SK-N-SH treated with all-trans-retinoic acid at 6 μM for 48 hours (cell line): ENCODE data around the gene PARP8.
A peak's percentile ranks its signal among the peaks of the same experiment; 100 is the strongest.

Experiments
- ATAC-seq: fragments of 200-7000 bp; cut with Tn5 transposase; 3 replicates; pipeline ENCODE4 v1.9.1; 2020; ENCODE audit warnings: mild to moderate bottlenecking, moderate library complexity
- ARNTL ChIP-seq: fragments of 450-650 bp; formaldehyde crosslinking; IDR thresholded peaks from 2 replicates; pipeline ENCODE4 v1.5.0; 2020; ENCODE audit warnings: low read depth, mild to moderate bottlenecking, moderate library complexity, borderline replicate concordance
- BACH2 ChIP-seq: fragments of 250-450 bp; sonication (Bioruptor Pico); IDR thresholded peaks from 2 replicates; pipeline ENCODE4 v1.9.0; 2021; ENCODE audit warnings: mild to moderate bottlenecking, borderline replicate concordance
- CSDC2 ChIP-seq: fragments of 250-450 bp; sonication (Bioruptor Pico); IDR thresholded peaks from 2 replicates; pipeline ENCODE4 v1.5.0; 2020; ENCODE audit warnings: mild to moderate bottlenecking, moderate library complexity
- ESRRG ChIP-seq: fragments of 250-450 bp; sonication (Bioruptor Pico); IDR thresholded peaks from 2 replicates; pipeline ENCODE4 v1.6.1; 2021; ENCODE audit warnings: mild to moderate bottlenecking
- GLIS3 ChIP-seq: fragments of 250-450 bp; sonication (Bioruptor Pico); IDR thresholded peaks from 2 replicates; pipeline ENCODE4 v1.5.0; 2020; ENCODE audit warnings: mild to moderate bottlenecking, moderate library complexity
- ISL1 ChIP-seq: fragments of 250-450 bp; sonication (Bioruptor Pico); IDR thresholded peaks from 2 replicates; pipeline ENCODE4 v2.1.2; 2022; ENCODE audit warnings: mild to moderate bottlenecking, moderate library complexity
- OSR1 ChIP-seq: fragments of 250-450 bp; sonication (Bioruptor Pico); IDR thresholded peaks from 2 replicates; pipeline ENCODE4 v1.8.0; 2022; ENCODE audit warnings: moderate library complexity, mild to moderate bottlenecking, inconsistent platforms
- PPARA ChIP-seq: fragments of 250-450 bp; sonication (Bioruptor Pico); IDR thresholded peaks from 2 replicates; pipeline ENCODE4 v1.5.0; 2020; ENCODE audit warnings: mild to moderate bottlenecking, borderline replicate concordance
- RARB ChIP-seq: fragments of 250-450 bp; sonication (Bioruptor Pico); IDR thresholded peaks from 2 replicates; pipeline ENCODE4 v1.8.0; 2021; ENCODE audit warnings: mild to moderate bottlenecking, moderate library complexity
- SNAI2 ChIP-seq: fragments of 250-450 bp; sonication (Bioruptor Pico); IDR thresholded peaks from 2 replicates; pipeline ENCODE4 v1.5.0; 2020; ENCODE audit warnings: mild to moderate bottlenecking, moderate library complexity
- TCF4 ChIP-seq: fragments of 250-450 bp; sonication (Bioruptor Pico); IDR thresholded peaks from 2 replicates; pipeline ENCODE4 v1.8.0; 2021; ENCODE audit warnings: mild to moderate bottlenecking, moderate library complexity, borderline replicate concordance
- TOX ChIP-seq: fragments of 250-450 bp; sonication (Bioruptor Pico); IDR thresholded peaks from 2 replicates; pipeline ENCODE4 v1.8.0; 2021; ENCODE audit warnings: mild to moderate bottlenecking, moderate library complexity, borderline replicate concordance
- ZC3H10 ChIP-seq: fragments of 250-450 bp; sonication (Bioruptor Pico); IDR thresholded peaks from 2 replicates; pipeline ENCODE4 v1.5.1; 2021; ENCODE audit warnings: mild to moderate bottlenecking, moderate library complexity
- ZFP3 ChIP-seq: fragments of 250-450 bp; sonication (Bioruptor Pico); IDR thresholded peaks from 2 replicates; pipeline ENCODE4 v1.5.0; 2020; ENCODE audit warnings: mild to moderate bottlenecking, moderate library complexity
- ZFP30 ChIP-seq: fragments of 450-650 bp; formaldehyde crosslinking; IDR thresholded peaks from 2 replicates; pipeline ENCODE4 v1.5.0; 2022; ENCODE audit warnings: mild to moderate bottlenecking, moderate library complexity
- ZNF565 ChIP-seq: fragments of 450-650 bp; formaldehyde crosslinking; conservative IDR thresholded peaks from 2 replicates; pipeline ENCODE4 v1.5.0; 2020; ENCODE audit warnings: low read depth, mild to moderate bottlenecking, moderate library complexity
- ZNF70 ChIP-seq: fragments of 450-650 bp; formaldehyde crosslinking; IDR thresholded peaks from 2 replicates; pipeline ENCODE4 v1.5.0; 2020; ENCODE audit warnings: mild to moderate bottlenecking, moderate library complexity
- ZNF8 ChIP-seq: fragments of 450-650 bp; formaldehyde crosslinking; IDR thresholded peaks from 2 replicates; pipeline ENCODE4 v1.5.0; 2020; ENCODE audit warnings: mild to moderate bottlenecking, moderate library complexity
- TF ChIP-seq, protein P1 (sequence below): fragments of 250-450 bp; sonication (Bioruptor Pico); IDR thresholded peaks from 2 replicates; pipeline ENCODE4 v1.8.0; 2021; ENCODE audit warnings: low read depth, mild to moderate bottlenecking, moderate library complexity, borderline replicate concordance
- TF ChIP-seq, protein P2 (sequence below): fragments of 250-450 bp; sonication (Bioruptor Pico); IDR thresholded peaks from 2 replicates; pipeline ENCODE4 v1.5.0; 2020; ENCODE audit warnings: mild to moderate bottlenecking, moderate library complexity
- TF ChIP-seq, protein P3 (sequence below): fragments of 250-450 bp; sonication (Bioruptor Pico); IDR thresholded peaks from 2 replicates; pipeline ENCODE4 v1.5.1; 2021; ENCODE audit warnings: mild to moderate bottlenecking, moderate library complexity
- TF ChIP-seq, protein P4 (sequence below): fragments of 250-450 bp; sonication (Bioruptor Pico); IDR thresholded peaks from 2 replicates; pipeline ENCODE4 v1.8.0; 2020; ENCODE audit warnings: mild to moderate bottlenecking, moderate library complexity, borderline replicate concordance
- TF ChIP-seq, protein P5 (sequence below): fragments of 250-450 bp; sonication (Bioruptor Pico); IDR thresholded peaks from 2 replicates; pipeline ENCODE4 v1.5.1; 2020; ENCODE audit warnings: low read depth, mild to moderate bottlenecking, moderate library complexity

Gene PARP8

DNA sequence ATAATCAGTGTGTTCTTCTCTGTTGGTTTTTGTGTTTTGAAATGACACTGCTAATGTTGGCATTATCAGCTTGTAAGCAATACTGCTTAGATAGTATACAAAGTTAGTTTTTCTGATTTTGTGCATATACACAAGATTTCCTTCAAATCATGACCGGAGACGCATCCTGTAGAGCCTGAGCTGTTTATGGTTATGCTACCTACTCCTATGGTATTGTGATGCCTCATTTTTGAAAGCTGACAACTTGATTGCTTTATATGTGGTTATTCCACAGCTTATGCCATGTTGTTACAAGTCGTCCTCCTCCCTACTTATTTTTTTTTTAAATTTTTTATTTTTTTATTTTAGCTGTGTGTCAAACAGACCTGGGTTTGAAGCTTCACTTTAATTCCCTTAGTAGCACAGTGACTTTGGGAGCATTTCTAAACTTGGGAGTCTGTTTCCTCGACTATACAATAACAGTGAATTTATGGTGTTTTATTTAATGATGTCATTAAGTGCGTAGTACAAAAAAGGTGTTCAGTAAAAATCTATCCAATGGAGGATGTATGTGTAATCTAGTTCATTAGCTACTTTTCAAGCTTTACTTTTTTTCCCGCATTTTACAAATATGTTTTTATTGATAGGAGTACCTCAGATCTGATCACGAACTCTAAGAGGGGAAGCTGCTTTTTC is 59.5 kb downstream of the PARP8 start (continued):
- TF ChIP-seq ZNF8 (CRISPR knock-in tag) (no peak), PPARA (CRISPR knock-in tag) (no peak), ZC3H10 (CRISPR knock-in tag) (no peak), CSDC2 (no peak), TOX (no peak), ESRRG (CRISPR knock-in tag) (no peak)
- TF ChIP-seq, protein P1, sequence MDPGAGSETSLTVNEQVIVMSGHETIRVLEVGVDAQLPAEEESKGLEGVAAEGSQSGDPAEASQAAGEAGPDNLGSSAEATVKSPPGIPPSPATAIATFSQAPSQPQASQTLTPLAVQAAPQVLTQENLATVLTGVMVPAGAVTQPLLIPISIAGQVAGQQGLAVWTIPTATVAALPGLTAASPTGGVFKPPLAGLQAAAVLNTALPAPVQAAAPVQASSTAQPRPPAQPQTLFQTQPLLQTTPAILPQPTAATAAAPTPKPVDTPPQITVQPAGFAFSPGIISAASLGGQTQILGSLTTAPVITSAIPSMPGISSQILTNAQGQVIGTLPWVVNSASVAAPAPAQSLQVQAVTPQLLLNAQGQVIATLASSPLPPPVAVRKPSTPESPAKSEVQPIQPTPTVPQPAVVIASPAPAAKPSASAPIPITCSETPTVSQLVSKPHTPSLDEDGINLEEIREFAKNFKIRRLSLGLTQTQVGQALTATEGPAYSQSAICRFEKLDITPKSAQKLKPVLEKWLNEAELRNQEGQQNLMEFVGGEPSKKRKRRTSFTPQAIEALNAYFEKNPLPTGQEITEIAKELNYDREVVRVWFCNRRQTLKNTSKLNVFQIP (CRISPR knock-in tag) = no peak
- TF ChIP-seq, all 23 proteins: peak for 0

DNA sequence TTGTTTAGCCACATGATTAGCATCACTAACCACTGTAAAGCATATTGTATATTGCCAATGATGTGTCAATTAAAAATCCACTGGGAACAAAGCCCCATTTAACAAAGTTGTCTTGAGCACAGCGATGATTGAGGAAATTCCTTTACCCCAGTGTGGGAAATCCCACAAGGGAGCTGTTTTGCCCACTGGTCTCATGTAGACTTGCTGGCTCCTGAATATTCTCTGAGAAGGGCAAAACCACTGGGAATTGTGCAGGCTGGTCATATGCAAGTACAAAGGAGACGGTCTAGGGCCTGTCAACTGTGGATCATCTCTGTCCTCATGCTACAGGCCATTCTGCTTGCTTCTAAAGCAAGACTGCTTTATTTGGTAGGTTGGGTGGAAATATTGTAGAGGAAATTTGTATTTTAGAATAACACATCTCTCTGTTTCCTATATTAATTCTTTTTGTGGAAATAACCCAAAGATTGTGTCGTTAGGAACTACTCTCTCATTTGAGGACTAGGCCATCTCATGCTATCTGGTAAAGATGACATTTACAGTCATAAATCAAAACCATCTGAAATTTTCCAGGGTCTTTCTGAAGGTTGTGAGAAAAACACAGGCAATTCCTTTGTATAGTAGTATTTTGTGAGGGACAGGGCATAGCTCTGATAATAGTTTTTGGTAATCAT is 60.2 kb downstream of the PARP8 start:
- TF ChIP-seq OSR1 (CRISPR knock-in tag) = no peak
- TF ChIP-seq GLIS3 (CRISPR knock-in tag) = no peak
- TF ChIP-seq RARB (CRISPR knock-in tag) = no peak
- TF ChIP-seq ARNTL (CRISPR knock-in tag) = no peak
- TF ChIP-seq ISL1 (CRISPR knock-in tag) = no peak
- no peak for TF ChIP-seq ZNF8 (CRISPR knock-in tag)
- TF ChIP-seq, protein P2, sequence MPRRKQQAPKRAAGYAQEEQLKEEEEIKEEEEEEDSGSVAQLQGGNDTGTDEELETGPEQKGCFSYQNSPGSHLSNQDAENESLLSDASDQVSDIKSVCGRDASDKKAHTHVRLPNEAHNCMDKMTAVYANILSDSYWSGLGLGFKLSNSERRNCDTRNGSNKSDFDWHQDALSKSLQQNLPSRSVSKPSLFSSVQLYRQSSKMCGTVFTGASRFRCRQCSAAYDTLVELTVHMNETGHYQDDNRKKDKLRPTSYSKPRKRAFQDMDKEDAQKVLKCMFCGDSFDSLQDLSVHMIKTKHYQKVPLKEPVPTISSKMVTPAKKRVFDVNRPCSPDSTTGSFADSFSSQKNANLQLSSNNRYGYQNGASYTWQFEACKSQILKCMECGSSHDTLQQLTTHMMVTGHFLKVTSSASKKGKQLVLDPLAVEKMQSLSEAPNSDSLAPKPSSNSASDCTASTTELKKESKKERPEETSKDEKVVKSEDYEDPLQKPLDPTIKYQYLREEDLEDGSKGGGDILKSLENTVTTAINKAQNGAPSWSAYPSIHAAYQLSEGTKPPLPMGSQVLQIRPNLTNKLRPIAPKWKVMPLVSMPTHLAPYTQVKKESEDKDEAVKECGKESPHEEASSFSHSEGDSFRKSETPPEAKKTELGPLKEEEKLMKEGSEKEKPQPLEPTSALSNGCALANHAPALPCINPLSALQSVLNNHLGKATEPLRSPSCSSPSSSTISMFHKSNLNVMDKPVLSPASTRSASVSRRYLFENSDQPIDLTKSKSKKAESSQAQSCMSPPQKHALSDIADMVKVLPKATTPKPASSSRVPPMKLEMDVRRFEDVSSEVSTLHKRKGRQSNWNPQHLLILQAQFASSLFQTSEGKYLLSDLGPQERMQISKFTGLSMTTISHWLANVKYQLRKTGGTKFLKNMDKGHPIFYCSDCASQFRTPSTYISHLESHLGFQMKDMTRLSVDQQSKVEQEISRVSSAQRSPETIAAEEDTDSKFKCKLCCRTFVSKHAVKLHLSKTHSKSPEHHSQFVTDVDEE = no peak
- no peak for TF ChIP-seq PPARA (CRISPR knock-in tag)
- TF ChIP-seq CSDC2 = no peak
- no peak for TF ChIP-seq ZNF565 (CRISPR knock-in tag)
- TF ChIP-seq TCF4 = no peak
- no peak for TF ChIP-seq ZFP3
- no peak for TF ChIP-seq ZFP30
- TF ChIP-seq ZNF70 (CRISPR knock-in tag) = no peak
- TF ChIP-seq TOX = no peak
- no peak for ATAC-seq

DNA sequence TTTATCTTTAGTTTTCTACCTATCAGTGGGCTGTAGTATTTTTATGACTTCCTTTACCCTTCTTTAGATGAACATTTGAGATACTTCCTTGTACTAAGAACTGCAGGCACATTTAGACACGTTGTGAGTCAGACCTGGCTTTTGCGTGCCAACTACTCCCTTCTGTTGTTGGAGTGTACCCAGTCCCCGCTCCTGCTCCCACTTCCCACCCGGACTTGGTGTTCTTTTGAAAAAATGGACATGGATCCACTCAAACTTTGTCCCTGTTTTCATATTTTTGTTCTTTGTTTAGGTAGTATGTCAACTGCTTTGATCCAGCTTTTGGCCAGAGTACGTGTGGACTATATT is 60.7 kb downstream of the PARP8 start:
- ATAC-seq = peak; percentile 43; the same call in 1 of the 3 replicates

More for the DNA sequence above, 60.7 kb downstream of the PARP8 start:
- TF ChIP-seq SNAI2 (CRISPR knock-in tag) = no peak
- TF ChIP-seq ZFP30 = no peak
- no peak for TF ChIP-seq ESRRG (CRISPR knock-in tag)
- TF ChIP-seq, protein P1 (CRISPR knock-in tag) = no peak
- no peak for TF ChIP-seq ZNF8 (CRISPR knock-in tag)
- no peak for TF ChIP-seq ARNTL (CRISPR knock-in tag)
- TF ChIP-seq, protein P3, sequence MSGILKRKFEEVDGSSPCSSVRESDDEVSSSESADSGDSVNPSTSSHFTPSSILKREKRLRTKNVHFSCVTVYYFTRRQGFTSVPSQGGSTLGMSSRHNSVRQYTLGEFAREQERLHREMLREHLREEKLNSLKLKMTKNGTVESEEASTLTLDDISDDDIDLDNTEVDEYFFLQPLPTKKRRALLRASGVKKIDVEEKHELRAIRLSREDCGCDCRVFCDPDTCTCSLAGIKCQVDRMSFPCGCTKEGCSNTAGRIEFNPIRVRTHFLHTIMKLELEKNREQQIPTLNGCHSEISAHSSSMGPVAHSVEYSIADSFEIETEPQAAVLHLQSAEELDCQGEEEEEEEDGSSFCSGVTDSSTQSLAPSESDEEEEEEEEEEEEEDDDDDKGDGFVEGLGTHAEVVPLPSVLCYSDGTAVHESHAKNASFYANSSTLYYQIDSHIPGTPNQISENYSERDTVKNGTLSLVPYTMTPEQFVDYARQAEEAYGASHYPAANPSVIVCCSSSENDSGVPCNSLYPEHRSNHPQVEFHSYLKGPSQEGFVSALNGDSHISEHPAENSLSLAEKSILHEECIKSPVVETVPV (CRISPR knock-in tag) = no peak
- no peak for TF ChIP-seq OSR1 (CRISPR knock-in tag)
- TF ChIP-seq PPARA (CRISPR knock-in tag) = no peak
- no peak for TF ChIP-seq TOX
- TF ChIP-seq CSDC2 = no peak
- no peak for TF ChIP-seq RARB (CRISPR knock-in tag)
- TF ChIP-seq, protein P4, sequence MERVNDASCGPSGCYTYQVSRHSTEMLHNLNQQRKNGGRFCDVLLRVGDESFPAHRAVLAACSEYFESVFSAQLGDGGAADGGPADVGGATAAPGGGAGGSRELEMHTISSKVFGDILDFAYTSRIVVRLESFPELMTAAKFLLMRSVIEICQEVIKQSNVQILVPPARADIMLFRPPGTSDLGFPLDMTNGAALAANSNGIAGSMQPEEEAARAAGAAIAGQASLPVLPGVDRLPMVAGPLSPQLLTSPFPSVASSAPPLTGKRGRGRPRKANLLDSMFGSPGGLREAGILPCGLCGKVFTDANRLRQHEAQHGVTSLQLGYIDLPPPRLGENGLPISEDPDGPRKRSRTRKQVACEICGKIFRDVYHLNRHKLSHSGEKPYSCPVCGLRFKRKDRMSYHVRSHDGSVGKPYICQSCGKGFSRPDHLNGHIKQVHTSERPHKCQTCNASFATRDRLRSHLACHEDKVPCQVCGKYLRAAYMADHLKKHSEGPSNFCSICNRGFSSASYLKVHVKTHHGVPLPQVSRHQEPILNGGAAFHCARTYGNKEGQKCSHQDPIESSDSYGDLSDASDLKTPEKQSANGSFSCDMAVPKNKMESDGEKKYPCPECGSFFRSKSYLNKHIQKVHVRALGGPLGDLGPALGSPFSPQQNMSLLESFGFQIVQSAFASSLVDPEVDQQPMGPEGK (CRISPR knock-in tag) = no peak
- TF ChIP-seq GLIS3 (CRISPR knock-in tag) = no peak
- TF ChIP-seq, protein P5, sequence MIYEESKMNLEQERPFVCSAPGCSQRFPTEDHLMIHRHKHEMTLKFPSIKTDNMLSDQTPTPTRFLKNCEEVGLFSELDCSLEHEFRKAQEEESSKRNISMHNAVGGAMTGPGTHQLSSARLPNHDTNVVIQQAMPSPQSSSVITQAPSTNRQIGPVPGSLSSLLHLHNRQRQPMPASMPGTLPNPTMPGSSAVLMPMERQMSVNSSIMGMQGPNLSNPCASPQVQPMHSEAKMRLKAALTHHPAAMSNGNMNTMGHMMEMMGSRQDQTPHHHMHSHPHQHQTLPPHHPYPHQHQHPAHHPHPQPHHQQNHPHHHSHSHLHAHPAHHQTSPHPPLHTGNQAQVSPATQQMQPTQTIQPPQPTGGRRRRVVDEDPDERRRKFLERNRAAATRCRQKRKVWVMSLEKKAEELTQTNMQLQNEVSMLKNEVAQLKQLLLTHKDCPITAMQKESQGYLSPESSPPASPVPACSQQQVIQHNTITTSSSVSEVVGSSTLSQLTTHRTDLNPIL (CRISPR knock-in tag) = no peak
- no peak for TF ChIP-seq BACH2 (CRISPR knock-in tag)
- no peak for TF ChIP-seq ZC3H10 (CRISPR knock-in tag)
- no peak for TF ChIP-seq ZFP3
- TF ChIP-seq, all 23 proteins: peak for 0
